H9 (cell line): ENCODE data around the gene TBL3. TPM values are rescaled to one million over a fixed set of nuclear protein-coding genes. Genes with fewer than 3 reads are reported as not detected.
"Not testable (repeated sequence)": the region's sequence is repeated elsewhere in the genome, so short reads cannot be mapped to it uniquely, and the experiment has no call there.

Source experiments
- DNase-seq: peaks from one replicate; pipeline ENCODE4 v3.0.0-alpha.2; 2017
- H2AFZ ChIP-seq: one replicate; pipeline ENCODE4 v1.6.1; 2013; ENCODE audit warnings: mild to moderate bottlenecking, low read length, control low read depth, moderate library complexity
- H2AK5ac ChIP-seq: 2 replicates; pipeline ENCODE4 v1.6.1; 2013; ENCODE audit warnings: low read length, control low read depth, mixed read lengths; ENCODE audit not compliant: insufficient read length
- H2BK120ac ChIP-seq: one replicate; pipeline ENCODE4 v1.6.1; 2013; ENCODE audit warnings: low read depth, mild to moderate bottlenecking, low read length, control low read depth, inconsistent platforms; ENCODE audit not compliant: poor library complexity, severe bottlenecking
- H2BK12ac ChIP-seq: 2 replicates; pipeline ENCODE4 v1.6.1; 2013; ENCODE audit warnings: low read length, control low read depth, mixed read lengths, low read depth; ENCODE audit not compliant: insufficient read length
- H2BK15ac ChIP-seq: 2 replicates; pipeline ENCODE4 v1.6.1; 2013; ENCODE audit warnings: low read depth, low read length, control low read depth
- H2BK20ac ChIP-seq: one replicate; pipeline ENCODE4 v1.6.1; 2013; ENCODE audit warnings: low read depth, mild to moderate bottlenecking, low read length, control low read depth, inconsistent platforms; ENCODE audit not compliant: poor library complexity, severe bottlenecking
- H2BK5ac ChIP-seq: 2 replicates; pipeline ENCODE4 v1.6.1; 2013; ENCODE audit warnings: low read length, control low read depth, mixed read lengths; ENCODE audit not compliant: insufficient read length
- H3K14ac ChIP-seq: 2 replicates; pipeline ENCODE4 v1.6.1; 2013; ENCODE audit warnings: low read length, control low read depth; ENCODE audit not compliant: insufficient read depth
- H3K18ac ChIP-seq: 2 replicates; pipeline ENCODE4 v1.6.1; 2013; ENCODE audit warnings: low read depth, mild to moderate bottlenecking, mixed read lengths, low read length, control low read depth; ENCODE audit not compliant: insufficient read length
- H3K23ac ChIP-seq: 2 replicates; pipeline ENCODE4 v1.6.1; 2013; ENCODE audit warnings: low read length, control low read depth, mixed read lengths, low read depth; ENCODE audit not compliant: insufficient read length
- H3K23me2 ChIP-seq: 2 replicates; pipeline ENCODE4 v1.6.1; 2013; ENCODE audit warnings: low read depth, mild to moderate bottlenecking, mixed read lengths, low read length, control low read depth; ENCODE audit not compliant: insufficient read length, poor library complexity, severe bottlenecking
- H3K27ac ChIP-seq: 2 replicates; pipeline ENCODE4 v1.5.1; 2013; ENCODE audit warnings: low read length, control low read depth, mixed read lengths, low read depth; ENCODE audit not compliant: insufficient read length
- H3K27me3 ChIP-seq: 2 replicates; pipeline ENCODE4 v1.6.1; 2013; ENCODE audit warnings: low read length, control low read depth, inconsistent platforms; ENCODE audit not compliant: insufficient read depth
- H3K4ac ChIP-seq: 2 replicates; pipeline ENCODE4 v1.6.1; 2013; ENCODE audit warnings: low read depth, mild to moderate bottlenecking, control low read depth, inconsistent platforms, low read length, moderate library complexity
- H3K4me1 ChIP-seq: 2 replicates; pipeline ENCODE4 v1.6.1; 2013; ENCODE audit warnings: low read length, control low read depth, inconsistent platforms; ENCODE audit not compliant: insufficient read depth
- H3K4me2 ChIP-seq: 2 replicates; pipeline ENCODE4 v1.6.1; 2013; ENCODE audit warnings: low read length, control low read depth, mixed read lengths; ENCODE audit not compliant: insufficient read length, insufficient read depth
- H3K56ac ChIP-seq: 2 replicates; pipeline ENCODE4 v1.6.1; 2013; ENCODE audit warnings: low read depth, mild to moderate bottlenecking, mixed read lengths, low read length, control low read depth; ENCODE audit not compliant: insufficient read length
- H3K79me1 ChIP-seq: 2 replicates; pipeline ENCODE4 v1.6.1; 2013; ENCODE audit warnings: low read depth, mild to moderate bottlenecking, moderate library complexity, low read length, control low read depth, inconsistent platforms; ENCODE audit not compliant: insufficient read depth, poor library complexity, severe bottlenecking
- H3K79me2 ChIP-seq: 2 replicates; pipeline ENCODE4 v1.6.1; 2013; ENCODE audit warnings: low read length, control low read depth, inconsistent platforms; ENCODE audit not compliant: insufficient read depth
- H3K9ac ChIP-seq: 2 replicates; pipeline ENCODE4 v1.6.1; 2013; ENCODE audit warnings: low read length, control low read depth, mixed read lengths; ENCODE audit not compliant: insufficient read length; ENCODE audit errors: extremely low read depth
- H3K9me3 ChIP-seq: one replicate; pipeline ENCODE4 v1.6.1; 2013; ENCODE audit warnings: low read depth, low read length, inconsistent platforms; ENCODE audit not compliant: control insufficient read depth
- H3T11ph ChIP-seq: one replicate; pipeline ENCODE4 v1.6.1; 2013; ENCODE audit warnings: mild to moderate bottlenecking, low read length, control low read depth, inconsistent platforms
- H4K20me1 ChIP-seq: one replicate; pipeline ENCODE4 v1.6.1; 2013; ENCODE audit not compliant: control insufficient read depth, insufficient read length, insufficient read depth
- H4K5ac ChIP-seq: 2 replicates; pipeline ENCODE4 v1.6.1; 2013; ENCODE audit warnings: low read depth, mild to moderate bottlenecking, mixed read lengths, low read length, control low read depth; ENCODE audit not compliant: insufficient read length
- H4K8ac ChIP-seq: replicated peaks from 2 replicates; pipeline ENCODE4 v1.6.1; 2013; ENCODE audit warnings: low read length, control low read depth, mixed read lengths, low read depth; ENCODE audit not compliant: insufficient read length
- H4K91ac ChIP-seq: 2 replicates; pipeline ENCODE4 v1.6.1; 2013; ENCODE audit warnings: low read depth, mild to moderate bottlenecking, moderate library complexity, mixed read lengths, low read length, control low read depth; ENCODE audit not compliant: insufficient read length
- H3K27ac Mint-ChIP-seq, 3 experiments: 2 replicates in 2 of 3; 3 replicates in 1 of 3; pipeline ENCODE4 v1.8.0; 2020 to 2021; ENCODE audit warnings: mixed read lengths in 3 of 3, mild to moderate bottlenecking in 1 of 3, moderate library complexity in 1 of 3
- H3K27me3 Mint-ChIP-seq: 2 replicates; pipeline ENCODE4 v1.8.0; 2021; ENCODE audit warnings: low read depth, mild to moderate bottlenecking, moderate library complexity, mixed read lengths
- H3K36me3 Mint-ChIP-seq, 3 experiments: 2 replicates in 2 of 3; 3 replicates in 1 of 3; pipeline ENCODE4 v1.8.0; 2020 to 2021; ENCODE audit warnings: low read depth in 3 of 3, mixed read lengths in 3 of 3; ENCODE audit not compliant: insufficient read depth in 1 of 3
- H3K4me1 Mint-ChIP-seq, 2 experiments: 2 replicates each; pipeline ENCODE4 v1.8.0; 2020; ENCODE audit warnings: mixed read lengths in 2 of 2
- H3K4me3 Mint-ChIP-seq, 2 experiments: 2 replicates in 1 of 2; 3 replicates in 1 of 2; pipeline ENCODE4 v1.8.0; 2020 to 2021; ENCODE audit warnings: mild to moderate bottlenecking in 2 of 2, mixed read lengths in 2 of 2, moderate library complexity in 1 of 2
- H3K9me3 Mint-ChIP-seq, 2 experiments: 2 replicates in 1 of 2; 3 replicates in 1 of 2; pipeline ENCODE4 v1.8.0; 2020; ENCODE audit warnings: mild to moderate bottlenecking in 2 of 2, mixed read lengths in 2 of 2, moderate library complexity in 1 of 2
- CTCF ChIP-seq: fragments of 200-600 bp; sonication (generic); conservative IDR thresholded peaks from 3 replicates; pipeline ENCODE4 v1.8.0; 2021; ENCODE audit warnings: antibody characterized with exemption, mild to moderate bottlenecking
- WGBS: extraction: QIAGEN DNeasy Blood & Tissue Kit; methylation state at CpG from one replicate; pipeline ENCODE4 v1.1.7; 2013; ENCODE audit warnings: missing lambda C conversion rate, low lambda C conversion rate, mixed read lengths; ENCODE audit not compliant: insufficient read length; ENCODE audit errors: extremely low coverage; 5-methylcytosine and 5-hydroxymethylcytosine counted together
- total RNA-seq: library from RNA; stranded (reverse); gene quantifications from 2 replicates; pipeline ENCODE4 v1.2.1, GENCODE V29; 2021

TBL3 gene
- total RNA-seq, 1 experiment from 2014 or later = 54.0 TPM

- peaks cover 23% of the 10 kb centered on the region for H3K23me2 ChIP-seq
- H2BK12ac ChIP-seq = no peak overlapping the region
- H4K91ac ChIP-seq = no peak overlapping the region
- H2BK120ac ChIP-seq = no peak overlapping the region
- H2AFZ ChIP-seq = no peak overlapping the region
- no peak overlapping the region for H3K23ac ChIP-seq
- no peaks in the 10 kb centered on the region for H3K9me3 ChIP-seq
- H3K4me1 ChIP-seq = no peaks in the 10 kb centered on the region
- Mint-ChIP-seq H3K4me3 (peak overlapping the region; percentile 95 to 97; a peak in 4 of 5 replicates), H3K27ac (peak overlapping the region in 2 of 3 experiments; percentile 75 to 96; a peak in 2 of 7 replicates), H3K27me3 (peaks cover 18% of the 10 kb centered on the region), H3K36me3 (peaks cover 27 to 39% (median 33%) of the 10 kb centered on the region in 3 experiments), H3K9me3 (peaks cover 0 to 3% of the 10 kb centered on the region in 2 experiments; a peak in 1 of 5 replicates), H3K4me1 (peaks cover 29 to 47% of the 10 kb centered on the region in 2 experiments)
- no CpG with 5 or more reads among the region's 6 CpGs for whole genome bisulfite sequencing
- no peak overlapping the region for H3K14ac ChIP-seq
- no peak for TF ChIP-seq CTCF
- no peak overlapping the region for H2AK5ac ChIP-seq
- no peak overlapping the region for H4K5ac ChIP-seq
- no peaks in the 10 kb centered on the region for H4K20me1 ChIP-seq
- no peak overlapping the region for H3K27ac ChIP-seq
- H3K56ac ChIP-seq = no peak overlapping the region
- H3K79me2 ChIP-seq = peaks cover 18% of the 10 kb centered on the region
- H3T11ph ChIP-seq = no peak overlapping the region
- no peak for DNase-seq
- H4K8ac ChIP-seq = no peak overlapping the region
- no peak overlapping the region for H2BK15ac ChIP-seq
- no peak overlapping the region for H3K9ac ChIP-seq
- H3K18ac ChIP-seq = no peak overlapping the region
- peak overlapping the region; percentile 79 for H3K4me2 ChIP-seq
- no peak overlapping the region for H2BK20ac ChIP-seq
- H2BK5ac ChIP-seq = no peak overlapping the region
- H3K4ac ChIP-seq = no peak overlapping the region
- H3K79me1 ChIP-seq = no peaks in the 10 kb centered on the region
- no peaks in the 10 kb centered on the region for H3K27me3 ChIP-seq
Measured at GRCh38 chr16:1961651-1962067, 10.2 kb upstream of the TBL3 start.

GRCh38 chr16:1962161-1963153, 9.4 kb upstream of the TBL3 start:
- Histone ChIP-seq H3K9ac (peak overlapping the region; percentile 100), H3K79me2 (peaks cover 18% of the 10 kb centered on the region), H3K4me2 (peak overlapping the region; percentile 100), H3K23me2 (peaks cover 23% of the 10 kb centered on the region)
- not testable (repeated sequence) for H3K14ac ChIP-seq, H2AFZ ChIP-seq, H4K91ac ChIP-seq, DNase-seq, H4K20me1 ChIP-seq, H3K9me3 ChIP-seq, H3K79me1 ChIP-seq, H2BK12ac ChIP-seq, H2BK5ac ChIP-seq, H3K56ac ChIP-seq, H3K18ac ChIP-seq, H3K27me3 ChIP-seq, H2BK20ac ChIP-seq, H3K27ac ChIP-seq, H3K4ac ChIP-seq, H2BK15ac ChIP-seq, H4K5ac ChIP-seq, H3K23ac ChIP-seq, H3K9me3 Mint-ChIP-seq, H2BK120ac ChIP-seq, H3K4me1 ChIP-seq, H4K8ac ChIP-seq, H2AK5ac ChIP-seq, H3T11ph ChIP-seq
- Mint-ChIP-seq H3K4me3 (peak overlapping the region; percentile 95 to 97), H3K27me3 (peaks cover 11% of the 10 kb centered on the region), H3K27ac (peak overlapping the region; percentile 72 to 97 (median 94); a peak in 6 of 7 replicates), H3K4me1 (peaks cover 29 to 47% of the 10 kb centered on the region in 2 experiments), H3K36me3 (peaks cover 27 to 39% (median 33%) of the 10 kb centered on the region in 3 experiments)
- no CpG with 5 or more reads among the region's 37 CpGs for WGBS
